ENCODE measurements around the gene KRT36. TPM values are rescaled to one million over a fixed set of nuclear protein-coding genes. Genes with fewer than 3 reads are reported as not detected.

Gene KRT36
- total RNA-seq, 4 donors from 2014 or later = not detected

DNA sequence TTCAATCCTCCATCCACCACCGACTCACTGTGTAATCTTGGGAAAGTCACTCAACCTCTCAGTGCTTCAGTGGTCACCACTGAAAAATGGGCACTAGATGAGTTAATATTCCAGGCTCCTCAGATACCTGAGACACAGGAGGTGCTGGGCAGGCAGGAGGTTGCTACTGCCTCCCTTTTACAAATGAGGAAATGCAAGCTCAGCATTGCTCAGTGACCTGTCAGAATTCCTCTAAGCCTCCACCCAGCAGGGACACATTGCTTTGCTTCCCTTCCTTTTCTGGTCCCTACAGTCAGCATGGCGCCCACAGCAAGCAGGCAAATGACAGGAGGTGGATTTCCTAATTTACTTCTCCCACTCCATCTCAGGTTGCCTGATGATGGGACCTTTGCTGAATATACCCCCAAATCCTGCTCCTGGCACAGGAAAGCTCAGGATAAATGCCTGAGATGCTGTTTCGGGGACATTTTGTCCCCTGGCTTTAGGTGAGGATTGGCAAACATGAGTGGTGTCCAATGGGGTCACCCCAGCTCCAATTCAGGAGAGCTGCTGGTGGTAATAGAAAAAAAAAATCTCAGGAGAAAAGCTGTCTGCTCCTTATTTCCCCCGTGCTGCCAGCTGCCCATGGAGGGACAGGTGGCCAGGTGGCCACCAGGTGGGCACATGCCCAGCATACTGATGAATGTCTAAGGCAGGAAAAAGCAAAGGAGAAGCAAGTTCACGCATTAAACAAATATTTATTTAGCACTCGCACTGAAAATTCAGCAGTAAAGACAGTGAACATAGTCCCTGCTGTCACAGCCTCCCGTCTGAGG is 20.7 kb upstream of the KRT36 start:
- intact Hi-C loops (cut with DNase I; ENCODE audit: low total_unique reads) (no loop called here), in situ Hi-C loops (cut with MboI; ENCODE audit: low pct_ligation_motif_present in 1 of 4, low pct_unique_long_range_greater_than_20kb in 1 of 4, low sequenced_read_pairs in 3 of 4) (no loop called here)
- no peak overlapping the region for H3K4me3 ChIP-seq
- no peak for TF ChIP-seq POLR2A (IDR thresholded peaks at IDR 0.05)
- TF ChIP-seq EP300 (IDR thresholded peaks at IDR 0.05; ENCODE audit: low read depth) = no peak
- no peak for TF ChIP-seq POLR2AphosphoS5 (IDR thresholded peaks at IDR 0.05)
- TF ChIP-seq, protein P1, sequence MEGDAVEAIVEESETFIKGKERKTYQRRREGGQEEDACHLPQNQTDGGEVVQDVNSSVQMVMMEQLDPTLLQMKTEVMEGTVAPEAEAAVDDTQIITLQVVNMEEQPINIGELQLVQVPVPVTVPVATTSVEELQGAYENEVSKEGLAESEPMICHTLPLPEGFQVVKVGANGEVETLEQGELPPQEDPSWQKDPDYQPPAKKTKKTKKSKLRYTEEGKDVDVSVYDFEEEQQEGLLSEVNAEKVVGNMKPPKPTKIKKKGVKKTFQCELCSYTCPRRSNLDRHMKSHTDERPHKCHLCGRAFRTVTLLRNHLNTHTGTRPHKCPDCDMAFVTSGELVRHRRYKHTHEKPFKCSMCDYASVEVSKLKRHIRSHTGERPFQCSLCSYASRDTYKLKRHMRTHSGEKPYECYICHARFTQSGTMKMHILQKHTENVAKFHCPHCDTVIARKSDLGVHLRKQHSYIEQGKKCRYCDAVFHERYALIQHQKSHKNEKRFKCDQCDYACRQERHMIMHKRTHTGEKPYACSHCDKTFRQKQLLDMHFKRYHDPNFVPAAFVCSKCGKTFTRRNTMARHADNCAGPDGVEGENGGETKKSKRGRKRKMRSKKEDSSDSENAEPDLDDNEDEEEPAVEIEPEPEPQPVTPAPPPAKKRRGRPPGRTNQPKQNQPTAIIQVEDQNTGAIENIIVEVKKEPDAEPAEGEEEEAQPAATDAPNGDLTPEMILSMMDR (IDR thresholded peaks at IDR 0.05) = no peak
- H3K27me3 ChIP-seq = no peaks in the 10 kb centered on the region
- no peaks in the 10 kb centered on the region for H3K9me3 ChIP-seq
- peaks cover 0 to 15% (median 8%) of the 10 kb centered on the region in 4 donors for H3K4me1 ChIP-seq
- no peaks in the 10 kb centered on the region for H3K36me3 ChIP-seq
- DNase-seq = no peak
- WGBS, 2 donors (ENCODE audit: low coverage in 1 of 2) = 33 to 61% methylated on average over 3 to 7 of the region's 7 CpGs
- peak overlapping the region in 3 of 4 donors; percentile 48 to 56 (median 53) for H3K27ac ChIP-seq

DNA sequence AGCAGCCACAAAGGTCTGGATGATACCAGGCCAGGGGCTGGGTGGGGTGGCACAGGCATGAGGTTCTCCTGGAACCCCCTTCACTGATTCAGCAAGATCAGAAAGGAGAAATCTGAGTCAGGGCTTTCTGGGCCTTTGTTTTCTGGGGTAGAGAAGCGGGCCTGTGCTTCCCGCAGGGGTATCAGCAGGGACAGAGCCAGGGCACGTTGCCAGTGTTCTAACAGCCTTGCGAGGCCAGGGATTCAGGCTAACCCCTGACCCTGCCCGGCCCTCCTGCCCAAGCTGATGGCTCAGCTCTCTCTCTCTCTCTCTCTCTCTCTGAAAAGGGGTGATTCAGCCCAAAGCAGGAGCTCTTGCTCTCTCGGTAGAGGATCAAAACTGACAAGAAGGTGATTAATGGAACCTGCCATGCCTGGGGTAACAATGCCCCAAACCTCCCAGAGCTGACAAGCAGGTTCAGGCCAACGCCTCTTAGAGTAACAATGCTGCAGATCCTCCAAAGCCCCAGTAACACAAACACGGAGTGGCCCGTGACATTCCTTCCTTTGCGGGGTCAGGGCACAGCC is 17.7 kb upstream of the KRT36 start:
- Histone ChIP-seq H3K27me3 (no peaks in the 10 kb centered on the region), H3K4me3 (no peak overlapping the region), H3K36me3 (no peaks in the 10 kb centered on the region), H3K27ac (no peak overlapping the region), H3K9me3 (no peaks in the 10 kb centered on the region), H3K4me1 (peaks cover 0 to 15% (median 8%) of the 10 kb centered on the region in 4 donors)
- TF ChIP-seq POLR2AphosphoS5 (IDR thresholded peaks at IDR 0.05) (no peak), EP300 (IDR thresholded peaks at IDR 0.05; ENCODE audit: low read depth) (no peak), POLR2A (IDR thresholded peaks at IDR 0.05) (no peak)
- TF ChIP-seq, protein P1 (IDR thresholded peaks at IDR 0.05) = no peak
- intact Hi-C loops (cut with DNase I; ENCODE audit: low total_unique reads) = no loop called here
- in situ Hi-C loops (cut with MboI; ENCODE audit: low pct_ligation_motif_present in 1 of 4, low pct_unique_long_range_greater_than_20kb in 1 of 4, low sequenced_read_pairs in 3 of 4) = no loop called here
- DNase-seq = no peak
- WGBS, 2 donors (ENCODE audit: low coverage in 1 of 2) = 70% methylated on average over 7 of the region's 10 CpGs; no CpG with 5 or more reads in 1 of the 2 donors

DNA sequence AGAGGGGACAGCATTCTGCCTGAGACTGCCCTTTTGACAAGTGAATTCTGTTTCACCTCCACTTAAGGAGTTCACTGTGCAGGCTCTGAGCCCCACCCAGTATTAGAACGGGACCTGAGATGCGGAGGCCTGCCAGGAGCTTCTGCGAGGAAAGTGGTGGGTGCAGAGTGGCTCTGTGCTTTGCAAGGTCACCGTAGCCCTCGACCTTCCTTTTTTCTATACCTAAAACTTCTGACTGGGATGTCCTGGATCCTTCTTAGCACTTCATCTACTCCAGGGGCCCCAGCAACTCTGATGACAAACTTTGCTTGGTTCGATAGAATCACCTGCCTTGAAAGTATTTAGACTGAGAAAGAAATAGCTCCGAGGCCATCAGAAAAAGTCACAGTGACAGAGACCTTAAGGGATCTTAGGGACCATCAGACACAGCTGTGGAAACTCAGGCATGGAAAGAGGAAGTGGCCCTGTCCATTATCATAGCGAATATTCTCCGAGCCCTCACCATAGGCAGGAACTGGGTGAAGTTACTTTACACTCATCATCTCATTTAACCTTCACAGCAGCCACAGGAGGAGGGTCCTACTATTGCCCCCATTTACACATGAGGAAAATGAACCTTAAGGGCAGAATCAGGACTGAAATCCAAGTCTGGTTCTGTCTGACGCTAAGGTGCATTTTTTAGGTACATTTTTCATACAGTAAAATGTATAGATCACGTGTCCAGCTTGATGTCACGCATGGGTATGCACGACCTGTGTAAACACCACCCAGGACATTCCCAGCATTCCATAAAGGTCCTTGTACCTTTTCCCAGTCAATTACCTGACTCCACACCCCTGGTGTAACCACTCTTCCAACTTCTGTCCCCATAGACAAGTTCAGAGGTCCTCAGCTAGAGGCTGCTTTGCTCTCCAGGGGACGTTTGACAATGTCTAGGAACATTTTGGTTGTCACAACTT is 16.4 kb upstream of the KRT36 start:
- TF ChIP-seq POLR2A (IDR thresholded peaks at IDR 0.05) = no peak
- TF ChIP-seq, protein P1 (IDR thresholded peaks at IDR 0.05) = no peak
- TF ChIP-seq EP300 (IDR thresholded peaks at IDR 0.05; ENCODE audit: low read depth) = no peak
- TF ChIP-seq POLR2AphosphoS5 (IDR thresholded peaks at IDR 0.05) = no peak
- DNase-seq = no peak
- H3K9me3 ChIP-seq = no peaks in the 10 kb centered on the region
- no peak overlapping the region for H3K27ac ChIP-seq
- WGBS, 2 donors (ENCODE audit: low coverage in 1 of 2) = 74 to 79% methylated on average over 6 to 14 of the region's 14 CpGs
- no peak overlapping the region for H3K4me3 ChIP-seq
- no peaks in the 10 kb centered on the region for H3K36me3 ChIP-seq
- peaks cover 0 to 8% (median 6%) of the 10 kb centered on the region in 4 donors for H3K4me1 ChIP-seq
- intact Hi-C loops (cut with DNase I; ENCODE audit: low total_unique reads) (no loop called here), in situ Hi-C loops (cut with MboI; ENCODE audit: low pct_ligation_motif_present in 1 of 4, low pct_unique_long_range_greater_than_20kb in 1 of 4, low sequenced_read_pairs in 3 of 4) (no loop called here)
- H3K27me3 ChIP-seq = no peaks in the 10 kb centered on the region

Data from transverse colon (tissue), 4 donors.